ENCODE data around the gene IL1RN.

DNA sequence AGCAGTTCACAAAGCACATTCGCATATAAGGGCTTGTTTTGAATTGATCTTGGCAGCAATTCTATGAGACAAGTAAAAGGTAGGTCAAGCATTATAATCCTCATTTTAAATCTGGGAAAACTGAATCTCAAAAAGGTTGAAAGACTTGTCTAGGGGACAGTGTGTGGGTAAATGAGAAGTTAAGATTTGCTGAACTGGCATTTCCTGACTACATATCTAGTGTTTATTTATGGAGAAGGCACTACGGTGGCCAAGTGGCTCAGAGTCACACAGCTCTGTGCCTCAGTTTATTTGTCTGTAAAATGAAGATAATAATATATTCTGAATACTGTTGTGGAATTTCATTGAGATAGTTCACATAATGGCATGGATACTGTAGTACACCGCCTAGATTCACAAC is 16.3 kb upstream of the IL1RN start:
- TF ChIP-seq POLR2A (IDR thresholded peaks at IDR 0.05; ENCODE audit: low read depth, low read length) (no peak), EZH2 (IDR thresholded peaks at IDR 0.05; ENCODE audit: borderline replicate concordance, low read depth, low read length, severe bottlenecking) (no peak), POLR2AphosphoS5 (IDR thresholded peaks at IDR 0.05; ENCODE audit: insufficient read depth, low read depth, low read length) (no peak)
- TF ChIP-seq, protein P1, sequence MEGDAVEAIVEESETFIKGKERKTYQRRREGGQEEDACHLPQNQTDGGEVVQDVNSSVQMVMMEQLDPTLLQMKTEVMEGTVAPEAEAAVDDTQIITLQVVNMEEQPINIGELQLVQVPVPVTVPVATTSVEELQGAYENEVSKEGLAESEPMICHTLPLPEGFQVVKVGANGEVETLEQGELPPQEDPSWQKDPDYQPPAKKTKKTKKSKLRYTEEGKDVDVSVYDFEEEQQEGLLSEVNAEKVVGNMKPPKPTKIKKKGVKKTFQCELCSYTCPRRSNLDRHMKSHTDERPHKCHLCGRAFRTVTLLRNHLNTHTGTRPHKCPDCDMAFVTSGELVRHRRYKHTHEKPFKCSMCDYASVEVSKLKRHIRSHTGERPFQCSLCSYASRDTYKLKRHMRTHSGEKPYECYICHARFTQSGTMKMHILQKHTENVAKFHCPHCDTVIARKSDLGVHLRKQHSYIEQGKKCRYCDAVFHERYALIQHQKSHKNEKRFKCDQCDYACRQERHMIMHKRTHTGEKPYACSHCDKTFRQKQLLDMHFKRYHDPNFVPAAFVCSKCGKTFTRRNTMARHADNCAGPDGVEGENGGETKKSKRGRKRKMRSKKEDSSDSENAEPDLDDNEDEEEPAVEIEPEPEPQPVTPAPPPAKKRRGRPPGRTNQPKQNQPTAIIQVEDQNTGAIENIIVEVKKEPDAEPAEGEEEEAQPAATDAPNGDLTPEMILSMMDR (IDR thresholded peaks at IDR 0.05; ENCODE audit: extremely low read depth in 1 of 2, insufficient read depth in 1 of 2, low read depth in 1 of 2, low read length in 2 of 2): no peak
